HTERT RPE-1 (cell line): ENCODE results near the gene STX1B.

Source experiments
- in situ Hi-C: fragments of 300-500 bp; cut with MboI; formaldehyde crosslinking; loops from 4 replicates; pipeline ENCODE4 v1.14.3; 2020; ENCODE audit warnings: low sequenced_read_pairs

The STX1B gene

DNA sequence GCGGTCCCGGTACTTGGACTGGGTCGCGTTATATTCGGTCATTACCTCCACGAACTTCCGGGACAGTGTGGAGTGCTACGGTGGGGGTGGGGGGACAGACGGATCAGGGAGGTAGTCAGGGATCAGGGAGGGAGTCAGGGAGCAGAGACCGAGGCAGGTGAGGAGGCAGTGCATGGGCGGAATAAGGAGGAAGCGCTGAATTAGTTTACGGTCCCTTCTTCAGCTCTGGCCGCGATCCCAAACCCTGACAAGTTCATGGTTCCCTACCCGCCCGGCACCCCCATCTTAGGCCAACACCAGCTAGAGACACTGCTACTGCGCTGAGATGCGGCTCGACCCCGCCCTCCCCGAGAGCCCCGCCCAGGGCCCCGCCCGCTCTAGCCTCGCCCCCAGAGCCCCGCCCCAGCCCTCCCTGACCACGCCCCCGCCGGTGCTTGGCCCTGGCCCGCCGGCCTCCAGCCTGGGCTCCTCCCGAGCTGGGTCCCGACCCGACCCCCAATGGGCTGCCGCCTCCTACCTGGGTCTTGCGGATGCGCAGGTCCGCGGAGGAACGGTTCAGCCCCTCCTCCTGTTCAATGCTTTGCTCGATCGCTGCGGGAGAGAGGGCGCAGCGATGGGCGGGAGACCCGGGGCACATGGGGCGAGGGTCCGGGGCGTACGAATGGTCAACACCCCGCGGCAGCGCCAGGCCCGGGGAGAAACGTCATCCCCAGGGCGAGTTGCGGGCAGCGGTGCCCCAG is 13.3 kb downstream of the STX1B start:
- in situ Hi-C loops: no loop called here

DNA sequence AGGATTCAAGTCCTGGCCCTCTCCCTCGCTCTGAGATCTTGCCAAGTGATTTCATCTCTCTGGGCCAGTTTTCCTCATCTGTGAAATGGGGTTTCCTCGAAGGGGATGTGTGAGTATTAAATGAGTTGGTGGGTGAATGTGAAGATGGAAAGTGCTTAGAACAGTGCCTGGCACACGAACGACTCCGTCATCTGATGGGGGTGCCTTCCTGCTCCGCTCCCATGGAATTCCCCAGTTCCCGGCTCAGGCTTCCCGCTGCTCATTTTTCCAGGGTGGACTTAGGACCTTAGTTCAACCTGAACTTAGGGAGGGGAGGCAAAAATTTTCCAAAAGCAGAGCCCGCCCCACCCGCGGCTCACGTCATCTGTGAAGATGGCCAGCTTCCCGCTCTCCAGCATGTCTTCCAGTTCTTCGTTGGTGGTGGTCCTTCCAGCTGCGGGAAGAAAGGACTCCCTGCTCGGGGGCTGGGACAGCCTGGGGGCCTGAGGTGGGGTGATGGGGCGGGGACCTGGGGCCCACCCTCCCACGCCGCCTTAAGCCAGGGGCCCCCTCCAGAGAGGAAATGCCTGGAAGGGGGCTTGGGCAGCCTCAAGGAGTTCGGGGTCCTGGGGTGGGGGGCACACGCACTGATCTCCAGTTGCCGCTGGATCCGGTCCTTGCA is 14.0 kb downstream of the STX1B start:
- in situ Hi-C loops: no loop called here

DNA sequence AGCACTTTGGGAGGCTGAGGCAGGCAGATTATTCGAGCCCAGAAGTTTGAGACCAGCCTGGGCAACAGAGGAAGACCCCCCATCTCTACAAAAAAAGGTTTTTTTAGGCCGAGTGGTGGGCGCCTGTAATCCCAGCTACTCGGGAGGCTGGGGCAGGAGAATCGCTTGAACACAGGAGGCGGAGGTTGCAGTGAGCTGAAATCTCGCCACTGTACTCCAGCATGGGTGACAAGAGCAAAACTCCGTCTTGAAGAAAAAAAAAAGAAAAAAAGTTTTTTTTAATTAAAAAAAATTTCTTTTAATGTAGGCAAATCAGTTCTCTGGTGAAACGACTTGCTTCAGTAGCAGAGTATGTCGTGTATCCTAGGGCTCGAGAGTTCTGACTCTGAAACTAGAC is 14.5 kb downstream of the STX1B start:
- in situ Hi-C loops: no loop called here

DNA sequence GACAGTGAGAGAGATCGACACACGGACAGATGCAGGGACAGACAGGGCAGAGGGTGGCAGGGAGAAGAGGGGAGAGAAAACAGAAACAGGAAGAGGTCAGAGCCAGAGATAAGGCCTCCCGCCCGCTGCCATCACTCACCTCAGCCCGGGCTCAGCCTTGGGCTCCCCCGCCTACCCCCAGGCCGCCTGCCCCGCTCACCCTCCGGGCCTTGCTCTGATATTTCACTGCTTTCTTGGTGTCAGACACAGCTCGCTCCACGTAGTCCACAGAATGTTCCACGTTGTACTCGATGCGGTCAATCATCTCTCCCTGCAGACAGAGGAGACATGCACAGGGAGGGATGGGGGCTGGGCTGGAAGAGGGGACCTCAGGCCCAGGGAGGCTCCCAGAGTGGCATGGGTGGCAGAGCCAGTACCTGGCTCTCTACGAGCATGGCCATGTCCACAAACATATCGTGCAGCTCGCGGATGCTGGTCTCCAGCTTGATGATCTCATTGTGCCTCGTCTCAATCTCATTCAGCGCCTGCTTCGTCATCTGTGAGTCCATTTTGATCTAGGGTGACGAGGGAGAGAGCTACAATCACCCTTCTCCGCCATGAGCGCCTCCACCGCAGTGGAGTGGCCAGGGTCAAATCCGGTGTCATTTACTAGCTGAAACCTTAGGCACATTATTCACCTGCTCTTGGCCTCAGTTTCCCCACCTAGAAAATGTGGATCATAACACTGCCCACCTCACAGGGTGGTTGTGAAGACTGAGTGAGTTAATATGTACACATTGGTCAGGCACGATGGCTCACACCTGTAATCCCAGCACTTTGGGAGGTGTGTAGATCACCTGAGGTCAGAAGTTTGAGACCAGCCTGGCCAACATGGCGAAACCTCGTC is 17.3 kb downstream of the STX1B start:
- in situ Hi-C loops: no loop called here

DNA sequence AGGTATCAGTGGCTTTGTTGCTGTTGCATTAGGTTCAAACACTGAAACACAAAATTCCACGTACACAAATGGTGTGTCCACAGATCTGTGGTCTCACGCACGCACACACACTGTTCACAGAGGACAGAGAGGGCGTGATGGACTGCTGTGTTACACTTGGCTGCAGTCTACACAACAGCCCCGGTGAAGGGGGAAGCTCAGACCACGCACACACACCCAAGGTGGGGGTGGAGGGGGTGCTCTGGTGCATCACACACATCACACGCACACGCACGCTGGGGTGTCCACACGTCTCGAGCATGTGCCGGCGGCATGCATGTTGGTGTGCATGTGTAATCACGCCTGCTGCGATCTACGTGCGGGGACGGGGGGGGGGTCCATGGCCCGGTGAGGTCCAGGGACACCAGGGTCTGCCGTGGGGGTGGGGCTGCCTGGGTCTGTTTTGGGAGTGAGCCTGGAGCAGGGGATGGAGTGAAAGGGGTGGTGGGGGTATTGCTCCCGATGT is 18.1 kb downstream of the STX1B start:
- in situ Hi-C loops: no loop called here

DNA sequence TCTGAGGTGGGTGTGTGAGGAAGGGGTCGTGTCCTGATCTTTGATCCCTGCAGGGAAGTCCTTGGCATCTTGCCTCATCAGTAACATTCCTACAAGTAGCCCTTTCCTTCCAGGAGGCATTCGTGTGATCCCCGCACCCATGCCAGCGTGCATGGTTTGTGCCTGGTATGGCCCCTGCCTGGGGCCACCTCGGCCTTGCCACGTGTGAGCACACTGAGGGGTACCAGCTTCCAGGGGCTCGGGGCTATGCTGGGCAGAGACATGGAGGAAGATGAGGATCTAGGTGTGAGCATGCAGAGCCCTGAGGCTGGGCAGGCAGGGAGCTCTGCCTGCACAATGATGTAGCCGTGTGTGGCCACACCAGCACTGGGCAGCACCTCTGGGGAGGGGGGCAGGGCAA is 19.4 kb downstream of the STX1B start:
- in situ Hi-C loops: no loop called here

DNA sequence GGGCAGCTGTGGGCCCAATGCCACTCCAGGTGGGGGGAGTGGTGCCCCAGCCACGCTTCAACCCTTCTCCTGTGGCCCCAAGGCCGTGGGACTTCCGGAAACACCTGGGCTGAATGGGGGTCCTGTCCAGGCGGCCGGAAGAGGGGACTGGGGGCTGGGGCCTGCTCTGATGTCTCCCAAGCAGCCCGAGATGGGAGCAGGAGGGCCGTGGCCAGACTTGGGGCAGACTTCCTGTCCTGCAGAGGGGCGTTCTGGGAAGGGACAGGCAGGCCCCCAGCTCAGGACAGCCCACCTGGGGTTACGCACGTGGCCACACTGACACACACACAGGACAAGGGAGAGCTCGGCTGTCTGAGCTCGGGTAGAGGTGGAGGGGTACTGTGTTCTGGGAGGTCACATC is 20.3 kb downstream of the STX1B start:
- in situ Hi-C loops: no loop called here

DNA sequence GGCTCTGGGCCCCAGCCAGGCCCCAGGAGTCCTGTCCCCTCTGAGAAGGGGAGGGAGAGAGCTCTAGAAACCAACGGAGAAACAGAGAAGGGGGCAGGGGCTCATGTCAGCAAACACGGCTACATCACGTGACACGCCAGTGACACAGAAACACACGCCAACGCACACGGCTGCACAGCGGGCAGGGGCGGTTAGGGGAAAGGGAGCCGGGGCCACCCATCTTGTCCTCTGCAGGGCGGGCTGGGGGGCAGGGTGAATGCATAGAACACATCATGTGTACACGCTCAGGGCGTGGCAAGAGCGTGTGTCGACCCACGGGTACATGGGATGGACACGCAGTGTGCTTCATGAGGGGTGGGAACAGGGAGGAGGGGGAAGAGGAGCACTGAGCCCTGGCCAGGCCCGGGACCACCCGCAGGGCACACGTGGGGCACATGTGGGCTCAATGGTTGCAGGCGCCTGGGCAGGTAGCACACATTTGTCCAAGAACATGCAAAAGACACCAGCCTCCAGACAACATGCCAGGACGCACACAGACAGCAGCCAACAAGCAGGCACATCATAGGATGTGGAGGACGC is 20.9 kb downstream of the STX1B start:
- in situ Hi-C loops: no loop called here

DNA sequence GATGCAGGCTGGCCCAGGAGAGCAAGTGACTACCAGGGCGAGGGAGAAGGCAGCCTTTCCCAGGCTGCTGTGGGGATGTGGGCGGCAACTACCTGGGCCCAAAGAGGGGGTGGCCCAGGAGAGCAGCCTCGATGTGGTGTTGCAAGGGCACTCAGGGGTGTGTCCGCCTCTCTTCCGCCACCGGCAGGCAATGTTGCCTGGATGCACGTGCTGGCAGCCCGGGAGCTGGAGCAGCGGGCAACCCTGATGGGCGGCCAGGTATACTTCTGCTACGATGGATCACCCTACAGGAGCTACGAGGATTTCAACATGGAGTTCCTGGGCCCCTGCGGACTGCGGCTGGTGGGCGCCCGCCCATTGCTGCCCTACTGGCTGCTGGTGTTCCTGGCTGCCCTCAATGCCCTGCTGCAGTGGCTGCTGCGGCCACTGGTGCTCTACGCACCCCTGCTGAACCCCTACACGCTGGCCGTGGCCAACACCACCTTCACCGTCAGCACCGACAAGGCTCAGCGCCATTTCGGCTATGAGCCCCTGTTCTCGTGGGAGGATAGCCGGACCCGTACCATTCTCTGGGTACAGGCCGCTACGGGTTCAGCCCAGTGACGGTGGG is 22.8 kb downstream of the STX1B start:
- in situ Hi-C loops: no loop called here

DNA sequence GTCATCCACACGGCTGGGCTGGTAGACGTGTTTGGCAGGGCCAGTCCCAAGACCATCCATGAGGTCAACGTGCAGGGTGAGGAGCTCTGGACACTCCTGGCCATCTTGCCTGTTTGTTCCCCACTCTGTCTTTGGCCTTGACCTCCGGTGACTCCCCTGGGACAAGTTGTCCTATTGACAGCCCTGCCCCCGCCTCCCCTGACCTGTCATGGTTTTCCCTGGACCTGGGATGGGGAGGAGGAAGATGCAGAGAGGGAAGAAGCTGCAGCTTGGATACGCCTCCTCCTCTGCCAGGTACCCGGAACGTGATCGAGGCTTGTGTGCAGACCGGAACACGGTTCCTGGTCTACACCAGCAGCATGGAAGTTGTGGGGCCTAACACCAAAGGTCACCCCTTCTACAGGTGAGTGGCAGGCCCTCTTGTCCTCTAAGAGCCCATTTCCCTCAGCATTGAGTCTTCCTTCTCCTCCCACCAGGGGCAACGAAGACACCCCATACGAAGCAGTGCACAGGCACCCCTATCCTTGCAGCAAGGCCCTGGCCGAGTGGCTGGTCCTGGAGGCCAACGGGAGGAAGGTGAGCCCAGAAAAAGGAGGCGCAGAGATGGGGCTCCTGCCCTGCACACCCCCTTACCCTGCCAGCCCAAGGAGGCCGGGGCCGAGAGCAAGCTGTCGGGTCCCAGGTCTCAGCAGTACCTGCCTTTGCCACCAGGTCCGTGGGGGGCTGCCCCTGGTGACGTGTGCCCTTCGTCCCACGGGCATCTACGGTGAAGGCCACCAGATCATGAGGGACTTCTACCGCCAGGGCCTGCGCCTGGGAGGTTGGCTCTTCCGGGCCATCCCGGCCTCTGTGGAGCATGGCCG is 24.1 kb downstream of the STX1B start:
- in situ Hi-C loops: no loop called here

DNA sequence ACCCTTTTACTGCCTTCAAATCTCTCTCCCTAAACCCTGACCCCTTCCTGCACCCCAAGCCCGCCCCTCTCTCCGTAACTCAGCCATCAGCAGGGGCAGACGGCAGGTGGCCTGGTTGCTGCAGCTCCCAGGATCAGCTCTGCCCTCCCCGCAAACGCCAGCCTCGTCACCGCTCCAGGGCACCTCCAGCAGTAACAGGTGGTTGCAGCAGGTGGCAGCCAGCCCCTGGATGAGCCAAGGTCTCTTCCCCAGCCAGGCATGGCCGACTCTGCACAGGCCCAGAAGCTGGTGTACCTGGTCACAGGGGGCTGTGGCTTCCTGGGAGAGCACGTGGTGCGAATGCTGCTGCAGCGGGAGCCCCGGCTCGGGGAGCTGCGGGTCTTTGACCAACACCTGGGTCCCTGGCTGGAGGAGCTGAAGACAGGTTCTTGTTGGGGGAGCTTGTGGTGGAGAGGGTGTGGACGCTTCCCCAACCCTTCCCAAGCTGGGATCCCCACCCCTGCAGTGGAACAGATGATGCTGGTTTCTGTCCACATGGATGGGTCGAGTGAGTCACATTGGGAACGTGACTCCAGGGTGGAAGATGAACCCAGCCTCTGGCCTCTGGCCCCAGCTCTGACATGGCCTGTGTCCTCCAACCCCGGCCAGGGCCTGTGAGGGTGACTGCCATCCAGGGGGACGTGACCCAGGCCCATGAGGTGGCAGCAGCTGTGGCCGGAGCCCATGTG is 24.9 kb downstream of the STX1B start:
- in situ Hi-C loops: no loop called here

DNA sequence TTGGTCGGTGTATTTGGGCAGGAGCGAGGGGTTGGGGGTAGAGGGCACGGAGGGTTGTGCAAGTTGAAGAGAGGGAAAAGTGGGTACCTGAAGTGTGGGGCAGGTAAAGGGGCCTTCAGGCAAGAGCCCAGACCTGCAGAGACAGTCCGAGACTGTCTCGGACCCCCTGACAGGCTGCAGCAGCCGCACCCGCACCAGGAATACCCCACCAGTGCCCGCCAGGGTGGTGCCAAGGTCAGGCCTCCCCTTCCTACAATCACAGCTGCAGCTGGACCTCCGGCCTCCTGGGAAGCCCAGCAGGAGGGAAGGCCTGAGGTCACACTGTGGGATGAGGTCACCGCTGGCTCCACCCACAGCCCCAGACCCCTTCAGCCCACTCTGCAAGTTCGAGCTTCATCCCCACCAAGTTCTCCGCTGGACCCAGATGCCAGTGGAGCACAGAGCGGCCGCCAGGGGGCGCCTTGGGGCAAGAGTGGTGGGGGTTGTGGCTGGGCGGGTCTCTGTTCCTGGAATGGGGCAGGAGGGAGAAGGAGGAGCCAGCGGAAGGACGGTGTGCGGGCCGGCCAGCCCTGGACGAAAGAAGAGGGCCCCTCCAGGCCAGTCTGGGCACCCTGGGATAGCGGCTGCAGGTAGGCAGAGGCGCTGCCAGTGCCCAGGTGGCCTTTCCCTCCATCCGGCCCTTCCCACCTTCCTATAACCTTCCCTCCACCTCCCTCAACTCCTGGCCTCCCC is 25.6 kb downstream of the STX1B start, which contains the start of gene HSD3B7:
TSS of gene HSD3B7 (plus strand) at position 539 of the 732 bp plus-strand sequence. CDS start 452 bp downstream, outside the sequence.
- in situ Hi-C loops: no loop called here

DNA sequence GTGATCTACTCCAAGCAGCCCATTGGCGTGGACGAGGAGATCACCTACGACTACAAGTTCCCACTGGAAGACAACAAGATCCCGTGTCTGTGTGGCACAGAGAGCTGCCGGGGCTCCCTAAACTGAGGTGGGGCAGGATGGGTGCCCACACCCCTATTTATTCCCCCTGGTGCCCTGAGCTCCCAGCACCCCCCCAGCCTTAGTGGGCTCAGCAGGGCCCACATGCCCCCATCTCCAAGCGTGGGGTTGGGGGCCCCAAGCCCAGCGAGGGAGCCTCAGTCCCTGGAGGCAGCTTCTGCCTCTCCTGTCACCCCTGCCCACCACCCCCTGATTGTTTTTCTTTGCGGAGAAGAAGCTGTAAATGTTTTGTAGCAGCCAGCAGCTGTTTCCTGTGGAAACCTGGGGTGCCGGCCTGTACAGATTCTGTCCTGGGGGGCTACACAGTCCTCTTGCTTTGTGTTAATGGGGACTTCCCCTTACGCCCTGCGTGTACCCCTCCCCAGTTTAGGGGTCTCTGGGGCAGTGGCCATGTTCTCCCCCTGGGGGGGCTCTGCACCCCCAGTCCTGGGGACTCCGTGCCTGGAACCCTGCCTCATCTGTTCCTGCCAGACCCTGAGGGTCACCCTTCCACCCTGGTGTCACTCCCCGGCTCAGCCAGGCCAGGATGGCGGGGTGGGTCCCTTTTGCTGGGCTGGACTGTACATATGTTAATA is 26.4 kb downstream of the STX1B start:
- in situ Hi-C loops: no loop called here

DNA sequence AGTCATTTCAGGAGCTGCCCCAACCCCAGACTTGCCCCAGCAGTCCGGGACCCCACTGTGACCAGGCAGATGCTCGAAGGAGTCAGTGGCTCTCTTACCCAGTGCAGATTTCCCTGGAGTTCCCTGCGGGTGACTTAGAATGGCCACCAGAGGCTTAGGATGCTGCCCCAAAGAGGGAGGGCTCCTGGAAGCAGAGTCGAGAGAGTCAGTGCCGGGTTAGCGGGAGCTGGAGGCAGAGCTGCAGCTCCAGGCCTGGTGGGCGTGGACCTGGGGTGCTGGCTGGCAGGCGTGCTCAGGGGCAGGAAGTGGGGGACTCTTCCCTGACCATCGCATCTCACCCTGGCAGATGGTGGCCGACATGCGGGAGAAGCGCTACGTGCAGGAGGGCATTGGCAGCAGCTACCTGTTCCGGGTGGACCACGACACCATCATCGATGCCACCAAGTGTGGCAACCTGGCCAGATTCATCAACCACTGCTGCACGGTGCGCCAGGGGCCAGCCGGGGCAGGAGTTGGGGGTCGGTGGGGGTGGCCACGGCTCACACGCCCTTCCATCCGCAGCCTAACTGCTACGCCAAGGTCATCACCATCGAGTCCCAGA is 27.0 kb downstream of the STX1B start:
- in situ Hi-C loops: no loop called here

DNA sequence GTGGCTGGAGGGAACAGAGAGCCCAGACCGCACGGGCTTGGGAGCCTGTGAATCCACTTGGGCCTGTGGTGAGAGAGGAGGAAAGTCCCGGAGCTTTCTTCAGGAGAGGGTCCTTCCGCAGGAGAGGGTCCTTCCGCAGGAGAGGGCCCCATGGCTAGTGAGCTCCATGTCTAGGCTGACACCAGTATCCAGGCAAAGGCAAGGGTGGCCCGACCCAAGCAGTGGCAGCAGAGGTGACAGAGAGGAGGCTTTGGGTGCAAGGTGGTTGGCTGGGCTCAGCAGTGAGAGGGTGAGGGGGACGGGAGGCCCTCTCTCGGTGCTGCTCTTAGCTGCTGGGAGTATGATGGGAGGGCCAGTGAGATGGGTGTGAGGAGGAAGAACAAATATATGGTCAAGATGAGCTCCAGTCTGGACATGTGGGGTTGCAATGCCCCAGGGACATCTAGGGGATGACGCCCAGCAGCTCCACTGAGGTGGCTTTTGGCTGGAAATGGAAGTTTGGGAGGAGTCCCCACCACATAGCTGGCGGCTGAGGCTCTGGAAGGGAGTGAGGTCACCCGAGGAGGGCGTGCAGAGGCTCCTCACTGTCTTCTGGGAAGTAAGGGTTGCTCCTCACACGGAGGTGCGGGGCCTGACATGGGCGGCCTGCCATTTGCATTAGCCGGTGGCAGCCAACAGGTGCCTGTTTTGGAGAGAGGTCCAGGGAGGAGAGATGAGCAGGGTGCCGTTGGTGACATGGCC is 27.7 kb downstream of the STX1B start:
- in situ Hi-C loops: no loop called here

DNA sequence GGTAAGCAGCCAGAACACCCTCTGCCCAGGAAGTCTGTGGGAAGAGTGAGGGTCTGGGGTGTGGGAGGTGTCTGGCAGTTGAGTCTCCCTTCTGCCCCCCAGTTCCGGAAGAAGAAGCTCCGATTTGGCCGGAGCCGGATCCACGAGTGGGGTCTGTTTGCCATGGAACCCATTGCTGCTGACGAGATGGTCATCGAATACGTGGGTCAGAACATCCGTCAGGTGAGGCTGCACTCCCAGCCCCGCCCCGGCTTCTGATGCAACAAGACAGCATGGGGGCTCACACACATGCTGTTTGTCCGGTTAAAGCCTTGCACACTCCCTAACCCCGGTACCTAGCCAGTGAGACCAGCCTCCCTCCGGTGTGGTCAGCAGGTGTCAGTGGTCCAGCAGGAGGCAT is 29.5 kb downstream of the STX1B start:
- in situ Hi-C loops: no loop called here

DNA sequence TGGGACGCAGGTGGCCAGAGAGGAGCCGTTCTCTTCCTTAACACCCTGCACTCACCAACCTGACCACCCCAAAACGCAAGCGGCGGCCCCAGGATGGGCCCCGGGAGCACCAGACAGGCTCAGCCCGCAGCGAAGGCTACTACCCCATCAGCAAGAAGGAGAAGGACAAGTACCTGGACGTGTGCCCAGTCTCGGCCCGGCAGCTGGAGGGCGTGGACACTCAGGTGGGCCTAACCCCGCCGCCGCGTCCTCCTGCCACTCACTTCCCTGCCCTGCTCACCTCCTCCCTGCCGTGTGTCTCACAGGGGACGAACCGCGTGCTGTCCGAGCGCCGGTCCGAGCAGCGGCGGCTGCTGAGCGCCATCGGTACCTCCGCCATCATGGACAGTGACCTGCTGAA is 30.0 kb downstream of the STX1B start:
- in situ Hi-C loops: no loop called here
